Stomach (tissue), 4 donors: ENCODE measurements around the gene H19.

Experiments
- CTCF ChIP-seq, 7 experiments: fragments of 450-650 bp in 4 of 7; fragments of 200-600 bp in 3 of 7; sonication (generic) in 3 of 7; IDR thresholded peaks; one replicate each; pipeline ENCODE4 v1.5.1; 2016 to 2019; ENCODE audit warnings: antibody characterized with exemption in 7 of 7, control low read depth in 2 of 7, mild to moderate bottlenecking in 1 of 7
- EP300 ChIP-seq: sonication (generic); formaldehyde crosslinking; IDR thresholded peaks from one replicate; pipeline ENCODE4 v1.6.1; 2017; ENCODE audit warnings: antibody characterized with exemption
- POLR2A ChIP-seq, 4 donors: fragments of 450-650 bp; IDR thresholded peaks; one replicate each; pipeline ENCODE4 v1.6.1; 2016; ENCODE audit warnings: antibody characterized with exemption in 4 of 4, control low read depth in 2 of 4, mild to moderate bottlenecking in 1 of 4, moderate library complexity in 1 of 4

- no peak for TF ChIP-seq CTCF (IDR thresholded peaks at IDR 0.05)
- TF ChIP-seq POLR2A (IDR thresholded peaks at IDR 0.05) = no peak
- TF ChIP-seq EP300 = no peak
Observed at GRCh38 chr11:1949922-1950321, 47.7 kb downstream of the H19 start.
